NCI-H2196 (cell line): Measurements from ENCODE around the gene GRK6.
"Not testable (repeated sequence)": the region's sequence is repeated elsewhere in the genome, so short reads cannot be mapped to it uniquely, and the experiment has no call there.

Experiments
- DNase-seq: peaks from one replicate; lab custom pipeline; 2025; ENCODE audit not compliant: unreplicated experiment; lab: John Stamatoyannopoulos, UW

The GRK6 gene

DNA sequence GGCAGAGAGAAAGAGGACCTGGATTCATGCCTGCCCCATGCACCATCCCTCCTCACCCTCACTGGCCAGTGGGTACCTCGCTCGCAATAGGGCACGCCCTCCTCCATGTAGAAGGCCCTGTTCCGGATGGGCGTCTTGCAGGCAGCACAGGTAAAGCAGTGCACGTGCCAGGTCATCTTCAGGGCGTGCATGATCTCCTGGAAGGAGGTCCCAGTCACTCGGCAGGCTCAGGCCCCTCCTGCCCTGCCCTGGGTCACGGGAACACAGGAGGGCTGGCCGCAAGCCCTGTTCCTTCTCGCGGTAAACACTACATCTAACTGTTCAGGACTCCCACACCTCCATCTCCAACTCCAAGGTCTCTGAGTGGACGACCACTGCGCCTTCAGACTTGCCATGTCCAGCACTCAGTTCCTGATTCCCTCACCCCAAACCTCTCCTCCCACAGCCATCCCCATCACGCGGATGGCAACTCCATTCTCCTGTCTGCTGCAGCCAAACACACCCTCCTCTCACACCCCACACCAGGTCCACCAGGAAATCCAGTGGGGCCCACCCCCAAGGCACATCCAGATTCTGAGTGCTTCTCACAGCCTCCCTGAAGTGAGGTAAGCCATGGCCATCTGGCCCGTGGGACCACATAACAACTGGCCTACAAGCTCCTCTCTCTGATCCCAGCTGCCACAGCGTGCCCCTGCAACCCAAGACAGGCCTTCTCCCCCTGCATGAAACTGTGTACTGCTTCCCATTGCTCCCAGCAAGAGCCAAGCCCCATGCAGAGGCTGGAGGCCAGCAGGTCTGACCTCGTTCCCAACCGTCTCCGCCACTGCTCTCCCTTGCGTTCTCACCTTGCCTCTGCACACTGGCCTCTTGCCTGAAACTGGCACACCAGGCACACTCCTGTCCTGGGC is 57.8 kb downstream of the GRK6 start:
- no peak for DNase-seq

DNA sequence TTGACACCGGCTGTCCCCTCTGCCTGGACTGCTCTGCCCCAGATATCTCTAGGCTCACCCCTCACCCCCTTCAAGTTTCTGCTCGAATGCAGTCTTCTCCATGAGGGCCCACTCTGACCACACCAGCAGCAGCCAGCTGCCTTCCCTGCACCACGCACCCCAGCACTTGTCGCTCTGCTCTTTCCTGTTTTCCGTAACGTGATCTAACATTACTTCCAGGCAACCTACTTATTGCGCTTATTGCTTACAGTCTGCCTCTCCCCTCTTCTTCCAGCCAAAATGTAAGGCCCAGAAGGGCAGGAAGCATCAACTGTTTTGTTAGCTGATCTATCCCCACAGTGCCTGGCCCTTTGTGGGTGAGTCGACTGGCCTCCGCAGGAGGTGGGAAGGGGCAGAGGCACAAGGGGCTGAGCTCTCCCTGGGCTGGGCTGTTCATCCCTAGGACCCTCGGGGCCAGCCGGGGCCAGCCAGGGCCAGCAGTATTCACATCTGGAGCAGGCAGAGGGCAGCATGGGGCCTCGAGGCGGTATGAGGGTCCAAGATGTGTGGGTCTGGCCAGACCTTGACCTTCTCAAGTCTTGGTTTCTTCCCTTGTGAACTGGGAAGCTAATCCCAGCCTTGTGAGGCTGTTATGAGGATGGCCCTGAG is 58.5 kb downstream of the GRK6 start:
- no peak for DNase-seq

DNA sequence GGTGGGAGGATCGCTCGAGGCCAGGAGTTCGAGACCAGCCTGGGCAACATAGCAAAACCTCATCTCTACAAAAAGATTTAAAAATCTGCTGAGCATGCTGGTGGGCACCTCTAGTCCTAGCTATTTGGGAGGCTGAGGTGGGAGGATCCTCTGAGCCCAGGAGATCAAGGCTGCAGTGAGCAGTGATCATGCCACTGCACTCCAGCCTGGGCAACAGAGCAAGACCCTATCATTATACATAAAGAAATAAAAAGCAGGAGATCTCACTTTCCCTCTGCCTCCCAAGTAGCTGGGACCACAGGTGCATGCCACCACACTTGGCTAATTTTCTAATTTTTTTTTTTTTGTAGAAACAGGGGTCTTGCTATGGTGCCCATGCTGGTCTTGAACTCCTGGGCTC is 59.3 kb downstream of the GRK6 start:
- not testable (repeated sequence) for DNase-seq

DNA sequence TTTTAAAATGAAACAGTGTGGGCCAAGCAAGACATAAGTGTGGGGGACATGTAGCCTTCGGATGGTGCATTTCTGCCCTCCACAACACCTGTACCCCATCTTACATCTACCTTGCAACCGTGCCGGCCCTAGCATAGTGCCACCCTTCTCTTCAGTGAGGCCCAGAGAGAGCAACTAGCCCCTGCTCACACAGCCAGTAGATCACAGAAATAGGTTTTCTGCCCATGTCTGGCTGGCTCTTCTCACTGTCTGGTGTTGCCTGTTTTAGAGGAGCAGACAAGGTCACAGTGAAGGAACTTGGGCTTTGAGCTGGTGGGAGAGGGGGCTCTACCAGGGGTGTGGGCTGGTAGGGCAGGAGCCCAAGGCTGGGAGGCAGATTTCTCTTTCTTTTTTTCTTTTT is 59.8 kb downstream of the GRK6 start:
- DNase-seq: no peak

DNA sequence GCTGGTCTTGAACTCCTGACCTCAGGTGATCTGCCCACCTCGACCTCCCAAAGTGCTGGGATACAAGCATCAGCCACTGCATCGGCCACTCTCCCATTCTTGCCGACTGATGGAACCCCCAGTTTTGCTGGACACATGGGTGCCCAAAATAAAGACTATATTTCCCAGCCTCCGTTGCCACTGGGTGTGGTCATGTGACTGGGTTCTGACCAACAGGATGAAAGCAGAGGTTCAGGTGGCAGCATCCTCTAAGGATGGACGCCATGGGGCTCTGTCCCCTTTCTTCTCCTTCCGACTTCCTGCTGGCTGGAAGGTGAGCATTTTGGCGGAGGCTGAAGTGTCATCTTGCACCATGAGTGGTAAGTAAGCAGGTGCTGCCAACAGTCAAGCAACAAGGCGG is 60.7 kb downstream of the GRK6 start:
- DNase-seq: no peak

DNA sequence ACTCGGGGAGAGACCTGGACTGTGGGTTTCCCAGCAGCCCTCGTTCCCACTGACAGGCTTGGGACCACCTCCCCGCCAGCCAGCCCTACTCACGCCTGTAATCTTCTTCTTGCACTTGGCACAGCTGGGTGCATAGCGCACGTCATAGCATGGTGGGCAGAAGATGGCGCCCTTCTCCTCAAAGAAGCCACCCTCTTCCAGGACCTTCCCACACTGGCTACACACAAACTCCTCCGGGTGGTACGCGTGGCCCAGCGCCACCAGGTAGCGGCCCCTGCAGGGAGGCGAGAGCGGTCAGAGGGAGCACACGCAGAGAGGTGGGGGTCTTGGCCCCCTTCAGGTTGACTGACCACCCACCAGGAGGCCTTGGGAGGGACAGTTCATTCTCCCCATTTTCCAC is 61.5 kb downstream of the GRK6 start:
- no peak for DNase-seq

DNA sequence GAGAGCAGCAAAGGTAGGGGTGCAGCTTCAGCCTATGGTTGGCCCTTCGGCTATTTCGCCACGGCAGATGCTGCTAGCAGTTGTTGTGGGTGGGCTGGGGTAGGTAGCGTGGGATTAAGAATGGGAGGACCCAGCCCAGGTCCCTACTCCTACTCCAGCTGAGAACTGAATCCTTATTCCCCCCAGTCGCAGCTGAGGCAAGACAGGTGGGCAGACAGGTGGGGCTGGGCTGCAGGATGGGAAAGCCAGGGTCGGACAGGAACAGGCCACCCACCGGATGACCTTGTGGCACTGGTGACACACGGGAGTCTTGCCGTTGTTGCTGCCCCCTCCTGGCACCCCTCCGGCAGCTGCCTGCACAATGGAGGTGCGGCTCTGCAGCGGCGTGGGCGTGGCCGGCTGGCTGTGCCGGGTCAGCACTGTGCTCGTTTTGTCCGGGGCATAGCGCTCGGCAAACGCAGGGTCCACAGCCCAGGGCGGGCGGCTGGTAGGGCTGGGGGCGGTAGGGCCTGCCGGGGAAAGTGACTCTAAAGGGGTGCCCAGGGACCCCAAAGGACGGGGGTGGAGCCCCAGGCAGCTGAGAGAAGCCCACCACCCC is 62.7 kb downstream of the GRK6 start:
- DNase-seq: no peak

DNA sequence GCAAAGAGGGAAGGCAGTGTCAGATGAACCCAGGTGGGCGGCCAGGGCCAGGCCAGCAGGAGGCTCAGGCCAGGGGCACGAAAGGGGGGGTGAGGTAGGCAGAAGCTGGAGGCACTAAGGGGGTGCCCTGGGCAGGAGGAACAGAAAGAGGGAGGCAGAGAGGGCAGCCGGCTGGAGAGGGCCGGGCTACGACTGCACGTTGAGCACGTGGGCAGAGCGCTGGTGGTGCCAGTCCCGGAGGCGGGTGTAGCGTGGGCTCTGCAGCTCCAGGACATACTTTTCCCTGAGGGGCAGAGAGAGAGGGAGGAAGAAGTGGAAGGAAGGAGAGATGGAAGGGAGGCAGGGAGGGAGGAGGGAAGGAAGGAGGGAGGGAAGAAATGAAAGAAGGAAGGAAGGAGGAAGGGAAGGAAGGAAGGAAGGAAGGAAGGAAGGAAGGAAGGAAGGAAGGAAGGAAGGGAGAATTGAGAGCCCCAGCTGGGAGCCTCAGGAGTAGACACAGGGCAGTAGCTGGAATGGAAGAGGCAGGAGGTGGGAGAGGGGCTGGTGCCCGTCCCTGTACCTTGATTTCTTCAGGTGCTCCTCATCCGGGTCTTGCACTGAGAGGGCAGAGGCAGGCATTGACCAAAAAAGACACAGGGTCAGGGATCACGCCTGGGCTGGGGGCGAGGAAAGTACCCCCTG is 64.0 kb downstream of the GRK6 start:
- no peak for DNase-seq

DNA sequence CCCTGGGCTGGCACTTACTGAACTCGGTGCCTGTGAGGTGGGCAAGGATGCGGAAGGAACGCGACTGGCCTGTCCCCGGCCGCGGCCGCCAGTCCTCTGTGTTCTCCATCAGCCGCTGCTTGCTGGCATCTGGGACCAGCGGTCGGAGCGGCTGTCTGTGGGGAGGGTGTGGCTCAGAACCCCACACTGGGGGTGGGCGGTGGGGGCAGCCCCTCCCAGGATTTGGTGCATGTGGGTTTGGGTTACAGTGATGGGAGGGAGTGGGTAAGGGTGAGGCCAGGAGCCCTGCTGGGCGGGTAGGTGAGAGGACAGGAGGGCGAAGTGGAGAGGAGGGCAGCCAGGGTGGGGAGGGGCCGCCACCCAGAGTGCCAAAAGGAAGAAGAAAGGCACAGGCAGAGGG is 64.5 kb downstream of the GRK6 start:
- no peak for DNase-seq

DNA sequence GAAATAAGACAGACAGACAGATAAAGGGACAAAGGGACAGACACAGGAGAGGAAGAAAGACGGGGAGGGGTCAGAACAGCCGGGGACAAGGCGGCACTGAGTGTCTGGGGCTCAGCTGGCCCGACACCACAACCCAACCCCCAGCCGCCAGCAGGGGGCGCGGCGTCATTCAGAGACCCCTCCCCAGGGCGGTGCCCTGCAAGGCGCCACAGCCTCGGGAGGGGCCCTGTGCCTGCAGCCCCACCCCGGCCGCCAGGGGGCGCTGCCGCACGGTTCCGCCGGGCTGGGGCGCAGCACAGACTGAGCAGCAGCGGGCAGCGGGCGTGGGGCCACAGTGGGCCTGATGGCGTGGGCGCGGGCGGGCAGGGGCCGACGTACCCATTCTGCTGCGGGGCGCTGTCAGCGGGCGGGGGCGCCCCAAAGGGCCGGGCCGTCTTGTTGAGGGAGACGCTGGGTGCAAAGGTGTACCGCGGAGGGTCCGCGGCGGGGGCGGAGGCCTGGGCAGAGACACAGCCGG is 65.0 kb downstream of the GRK6 start:
- DNase-seq: no peak

DNA sequence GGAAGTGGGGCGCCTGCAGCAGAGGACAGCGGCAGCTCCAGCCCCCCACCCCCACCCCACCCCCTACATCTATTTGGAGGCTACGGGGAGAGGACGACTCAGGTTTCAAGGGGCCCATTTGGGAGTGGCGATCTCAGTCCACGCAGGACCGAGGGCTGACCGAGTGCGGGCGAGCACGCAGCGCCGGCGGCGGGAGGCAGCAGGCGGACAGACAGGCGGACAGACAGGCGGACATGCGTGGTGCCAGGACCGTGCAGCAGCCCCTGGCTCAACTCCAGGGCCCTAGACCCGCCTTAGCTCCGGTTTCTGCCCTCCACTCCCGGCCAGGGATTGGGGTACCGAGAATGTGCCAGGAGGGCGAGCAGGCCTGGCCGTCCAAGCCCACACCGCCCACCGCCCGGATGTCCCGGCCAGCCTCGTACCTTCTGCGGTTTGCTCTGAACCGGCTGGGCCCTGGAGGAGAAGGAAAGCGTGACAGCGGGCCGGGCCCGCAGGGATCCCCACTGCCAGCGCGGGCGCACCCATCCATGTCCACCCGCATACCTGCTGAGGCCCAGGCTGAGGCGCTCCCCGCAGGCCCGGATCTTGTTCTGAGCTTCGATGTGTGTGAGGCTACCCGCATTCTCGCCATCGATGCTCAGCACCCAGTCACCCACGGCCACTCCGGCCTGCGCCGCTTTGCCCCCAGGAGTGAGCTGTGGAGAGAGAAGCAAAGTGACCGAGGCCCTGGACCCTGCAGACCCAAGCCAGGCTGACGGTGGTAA is 65.7 kb downstream of the GRK6 start:
- DNase-seq: no peak
